AG04450 (cell line): Measurements from ENCODE around the gene SCO2. TPM values are rescaled to one million over a fixed set of nuclear protein-coding genes. Genes with fewer than 3 reads are reported as not detected.
A peak's percentile ranks its signal among the peaks of the same experiment; 100 is the strongest.

ENCODE experiments used
- CTCF ChIA-PET: fragments of 300-600, 350-600 bp; formaldehyde crosslinking; extraction: SDS; loops from one replicate; lab custom pipeline; 2022; ENCODE audit warnings: antibody characterized with exemption, inconsistent platforms; lab: Charles Lee
- POLR2A ChIA-PET: fragments of 350-600 bp; formaldehyde crosslinking; extraction: SDS; loops from one replicate; lab custom pipeline; 2021; ENCODE audit warnings: antibody characterized with exemption, inconsistent platforms; lab: Yijun Ruan, JAX
- DNase-seq: peaks from one replicate; pipeline ENCODE4 v3.0.0-alpha.2; 2011; ENCODE audit warnings: low read depth, low spot score
- H3K27ac ChIP-seq: one replicate; pipeline ENCODE4 v1.5.1; 2012; ENCODE audit warnings: low read depth, low read length, control low read depth
- H3K27me3 ChIP-seq: one replicate; pipeline ENCODE4 v1.6.0; 2012; ENCODE audit warnings: low read length; ENCODE audit not compliant: control insufficient read depth, insufficient read depth
- H3K4me3 ChIP-seq: 2 replicates; pipeline ENCODE4 v1.5.1; 2011; ENCODE audit warnings: mild to moderate bottlenecking, low read depth, low read length, control low read depth
- H3K9me3 ChIP-seq: 2 replicates; pipeline ENCODE4 v1.5.1; 2012; ENCODE audit warnings: low read length; ENCODE audit not compliant: control insufficient read depth, insufficient read depth
- CTCF ChIP-seq: IDR thresholded peaks from 2 replicates; pipeline ENCODE4 v1.5.1; 2011; ENCODE audit warnings: low read depth, low read length, control low read depth, inconsistent platforms
- polyA plus RNA-seq: library from polyadenylated mRNA; depleted of rRNA; stranded (reverse); fragments of >200 nt; gene quantifications from 2 replicates; pipeline ENCODE4 v1.2.3, GENCODE V29; 2011

Gene SCO2
- polyA plus RNA-seq, 1 experiment: 0.15 TPM

GRCh38 chr22:50546326-50547262, 21.2 kb upstream of the SCO2 start:
- no peak for TF ChIP-seq CTCF
- CTCF ChIA-PET: interaction anchor here (1.1 to 1.8 kb wide), 4 partner anchors 16 to 74 kb away, joined by 4 to 8 read pairs (median 5); partner anchors contain the start of genes SCO2 and SYCE3
- Histone ChIP-seq H3K9me3 (no peaks in the 10 kb centered on the region; the same call in 1 of the 2 replicates), H3K27me3 (peaks cover 51% of the 10 kb centered on the region), H3K27ac (no peak overlapping the region), H3K4me3 (no peak overlapping the region)
- POLR2A ChIA-PET: no interaction called here
- DNase-seq: no peak

GRCh38 chr22:50545522-50546325, 20.3 kb upstream of the SCO2 start, which contains the start of gene KLHDC7B:
Gene KLHDC7B, plus strand, starts transcription at chr22:50545899. Its CDS starts 345 bp downstream, at chr22:50546244.
- peak; percentile 34 for TF ChIP-seq CTCF
- Histone ChIP-seq H3K4me3 (no peak within 1 kb of the TSS), H3K27ac (no peak within 1 kb of the TSS), H3K9me3 (no peaks in the 10 kb centered on the region; the same call in 1 of the 2 replicates), H3K27me3 (peaks cover 44% of the 10 kb centered on the region)
- ChIA-PET POLR2A (interaction anchor here (0.9 kb wide), 1 partner anchor 20 kb away, joined by 4 read pairs; the partner anchor contains the start of gene SCO2), CTCF (interaction anchor here (1.0 to 1.8 kb wide), 2 partner anchors 17 to 20 kb away, joined by 3 to 8 read pairs; partner anchors contain the start of genes SCO2 and SYCE3)
- no peak for DNase-seq

- TF ChIP-seq CTCF: no peak
- no peak for DNase-seq
- Histone ChIP-seq H3K9me3 (no peaks in the 10 kb centered on the region; the same call in 1 of the 2 replicates), H3K27ac (no peak overlapping the region), H3K27me3 (peaks cover 37% of the 10 kb centered on the region), H3K4me3 (no peak overlapping the region)
- POLR2A ChIA-PET: no interaction called here
- CTCF ChIA-PET: interaction anchor here (1.8 kb wide), 1 partner anchor 18 kb away, joined by 8 read pairs; the partner anchor contains the start of gene SYCE3
Measured at GRCh38 chr22:50544746-50545253, 19.4 kb upstream of the SCO2 start.

GRCh38 chr22:50544078-50544745, 18.8 kb upstream of the SCO2 start:
- Histone ChIP-seq H3K9me3 (no peaks in the 10 kb centered on the region; the same call in 1 of the 2 replicates), H3K27ac (no peak overlapping the region), H3K27me3 (peaks cover 31% of the 10 kb centered on the region), H3K4me3 (peak overlapping the region; percentile 31; the same call in 1 of the 2 replicates)
- DNase-seq: no peak
- POLR2A ChIA-PET: no interaction called here
- peak; percentile 61 for TF ChIP-seq CTCF
- CTCF ChIA-PET: interaction anchor here (1.8 kb wide), 1 partner anchor 19 kb away, joined by 8 read pairs; the partner anchor contains the start of gene SYCE3
